Measurements from ENCODE around the gene NEUROG1. TPM values are rescaled to one million over a fixed set of nuclear protein-coding genes. Genes with fewer than 3 reads are reported as not detected.
"Not testable (repeated sequence)": the region's sequence is repeated elsewhere in the genome, so short reads cannot be mapped to it uniquely, and the experiment has no call there.

NEUROG1 gene
- total RNA-seq, 1 experiment from 2014 or later = not detected

DNA sequence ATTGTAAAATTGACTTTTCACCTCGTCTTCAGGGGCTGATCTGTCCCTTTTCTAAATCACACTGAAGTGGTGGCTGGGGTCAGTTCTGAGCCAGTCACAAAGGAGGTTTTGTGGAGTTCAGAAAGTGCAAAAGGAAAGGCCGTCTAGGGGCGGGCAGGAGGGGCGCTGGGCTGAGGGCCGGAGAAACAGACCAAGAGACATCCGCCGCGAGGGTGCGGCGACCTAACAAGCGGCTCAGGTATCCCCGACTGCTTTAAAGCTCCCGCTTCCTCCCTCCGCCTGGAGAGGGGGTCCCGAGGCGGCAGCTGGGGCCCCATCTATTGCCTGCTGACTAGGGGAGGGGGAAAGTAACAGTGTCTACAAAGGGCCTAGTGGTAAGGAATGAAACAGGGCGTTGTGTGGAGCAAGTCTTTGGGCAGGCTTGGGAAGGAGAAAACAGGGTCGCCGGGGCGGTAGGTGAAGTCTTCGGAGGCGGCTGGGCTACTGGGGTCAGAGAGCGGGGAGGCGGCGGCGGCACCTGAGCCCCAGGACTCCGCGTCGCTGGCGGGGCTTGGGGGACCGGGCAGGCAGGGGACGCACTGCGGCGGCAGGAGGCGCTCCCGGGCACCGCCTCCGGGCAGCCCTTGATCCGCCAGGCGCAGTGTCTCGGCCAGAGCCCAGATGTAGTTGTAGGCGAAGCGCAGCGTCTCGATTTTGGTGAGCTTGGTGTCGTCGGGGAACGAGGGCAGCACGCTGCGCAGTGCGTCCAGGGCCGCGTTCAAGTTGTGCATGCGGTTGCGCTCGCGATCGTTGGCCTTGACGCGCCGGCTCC, 950 bp downstream of the NEUROG1 start:
- CTCF ChIA-PET = interaction anchor here (0.7 to 9.9 kb wide), 4 partner anchors 16 to 1811 kb away, joined by 3 to 104 read pairs (median 15); no protein-coding TSS in a partner anchor
- TF ChIP-seq, protein P1, sequence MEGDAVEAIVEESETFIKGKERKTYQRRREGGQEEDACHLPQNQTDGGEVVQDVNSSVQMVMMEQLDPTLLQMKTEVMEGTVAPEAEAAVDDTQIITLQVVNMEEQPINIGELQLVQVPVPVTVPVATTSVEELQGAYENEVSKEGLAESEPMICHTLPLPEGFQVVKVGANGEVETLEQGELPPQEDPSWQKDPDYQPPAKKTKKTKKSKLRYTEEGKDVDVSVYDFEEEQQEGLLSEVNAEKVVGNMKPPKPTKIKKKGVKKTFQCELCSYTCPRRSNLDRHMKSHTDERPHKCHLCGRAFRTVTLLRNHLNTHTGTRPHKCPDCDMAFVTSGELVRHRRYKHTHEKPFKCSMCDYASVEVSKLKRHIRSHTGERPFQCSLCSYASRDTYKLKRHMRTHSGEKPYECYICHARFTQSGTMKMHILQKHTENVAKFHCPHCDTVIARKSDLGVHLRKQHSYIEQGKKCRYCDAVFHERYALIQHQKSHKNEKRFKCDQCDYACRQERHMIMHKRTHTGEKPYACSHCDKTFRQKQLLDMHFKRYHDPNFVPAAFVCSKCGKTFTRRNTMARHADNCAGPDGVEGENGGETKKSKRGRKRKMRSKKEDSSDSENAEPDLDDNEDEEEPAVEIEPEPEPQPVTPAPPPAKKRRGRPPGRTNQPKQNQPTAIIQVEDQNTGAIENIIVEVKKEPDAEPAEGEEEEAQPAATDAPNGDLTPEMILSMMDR (IDR thresholded peaks at IDR 0.05; ENCODE audit: unreplicated experiment) = no peak
- Mint-ChIP-seq H3K36me3 (ENCODE audit: insufficient read depth, unreplicated experiment) (no peaks in the 10 kb centered on the region), H3K9me3 (ENCODE audit: unreplicated experiment) (peaks cover 7% of the 10 kb centered on the region), H3K4me1 (ENCODE audit: insufficient read depth, unreplicated experiment) (no peaks in the 10 kb centered on the region), H3K27me3 (ENCODE audit: insufficient read depth, unreplicated experiment) (no peaks in the 10 kb centered on the region), H3K27ac (ENCODE audit: low read depth, unreplicated experiment) (no peak overlapping the region), H3K4me3 (ENCODE audit: unreplicated experiment) (no peak overlapping the region)
- intact Hi-C loops (cut with micrococcal nuclease) = no loop called here
- POLR2A ChIA-PET = no interaction called here
- BruUV-seq (replicated peaks) = no TSS peak
- DNase-seq (ENCODE audit: unreplicated experiment) = no peak

DNA sequence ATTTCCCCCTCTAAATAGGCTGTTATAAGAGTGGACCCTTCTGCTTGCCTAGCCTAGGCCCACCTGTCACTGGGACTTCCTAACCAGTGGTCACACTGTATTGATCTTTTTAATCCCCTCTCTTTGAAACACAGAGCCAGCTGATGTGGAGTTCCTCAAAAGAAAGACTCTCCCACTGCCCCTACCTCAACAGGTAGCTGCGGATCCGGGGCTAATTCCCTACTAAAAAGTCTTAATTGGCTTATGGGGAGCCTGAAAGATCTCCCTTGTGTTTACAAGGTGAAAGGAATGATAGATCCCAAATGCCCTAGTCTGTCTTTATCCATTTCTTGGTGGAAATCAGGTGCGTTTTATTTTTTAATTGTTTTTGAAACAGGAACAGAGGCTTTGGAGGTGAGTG, 2.0 kb downstream of the NEUROG1 start:
- no TSS peak for BruUV-seq (replicated peaks)
- Mint-ChIP-seq H3K9me3 (ENCODE audit: unreplicated experiment) (peaks cover 7% of the 10 kb centered on the region), H3K4me3 (ENCODE audit: unreplicated experiment) (no peak overlapping the region), H3K4me1 (ENCODE audit: insufficient read depth, unreplicated experiment) (no peaks in the 10 kb centered on the region), H3K36me3 (ENCODE audit: insufficient read depth, unreplicated experiment) (no peaks in the 10 kb centered on the region), H3K27me3 (ENCODE audit: insufficient read depth, unreplicated experiment) (no peaks in the 10 kb centered on the region), H3K27ac (ENCODE audit: low read depth, unreplicated experiment) (no peak overlapping the region)
- ChIA-PET POLR2A (no interaction called here), CTCF (interaction anchor here (0.7 to 9.9 kb wide), 8 partner anchors 11 to 1812 kb away, joined by 3 to 104 read pairs (median 4); no protein-coding TSS in a partner anchor)
- TF ChIP-seq, protein P1 (IDR thresholded peaks at IDR 0.05; ENCODE audit: unreplicated experiment) = no peak
- intact Hi-C loops (cut with micrococcal nuclease) = no loop called here
- no peak for DNase-seq (ENCODE audit: unreplicated experiment)

DNA sequence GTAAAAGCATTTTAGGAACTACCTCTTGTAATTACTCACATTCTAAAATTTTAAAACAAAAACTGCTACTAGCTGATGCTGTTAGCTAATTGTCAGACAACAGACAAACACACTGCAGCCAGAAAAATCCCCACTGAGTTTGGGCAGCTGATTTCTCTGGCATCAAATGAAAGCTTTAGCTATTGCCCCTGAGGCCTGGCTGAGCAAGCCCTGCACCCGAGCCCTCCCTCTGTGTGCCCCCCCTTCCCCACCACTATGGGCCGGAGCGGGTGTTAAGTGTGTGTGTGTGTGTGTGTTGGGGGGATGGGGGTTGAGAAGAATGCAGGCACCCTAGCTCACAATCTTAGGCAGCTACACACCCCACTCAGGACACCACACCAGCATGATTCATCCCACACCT, 2.4 kb downstream of the NEUROG1 start:
- intact Hi-C loops (cut with micrococcal nuclease) = no loop called here
- ChIA-PET CTCF (interaction anchor here (0.5 to 9.9 kb wide), 10 partner anchors 11 to 267 kb away, joined by 3 to 104 read pairs (median 4); no protein-coding TSS in a partner anchor), POLR2A (interaction anchor here (0.6 to 1.5 kb wide), 2 partner anchors 45 to 456 kb away, joined by 3 to 4 read pairs; no protein-coding TSS in a partner anchor)
- no peaks in the 10 kb centered on the region for H3K27me3 Mint-ChIP-seq (ENCODE audit: insufficient read depth, unreplicated experiment)
- no peak overlapping the region for H3K4me3 Mint-ChIP-seq (ENCODE audit: unreplicated experiment)
- H3K4me1 Mint-ChIP-seq (ENCODE audit: insufficient read depth, unreplicated experiment) = no peaks in the 10 kb centered on the region
- no peak overlapping the region for H3K27ac Mint-ChIP-seq (ENCODE audit: low read depth, unreplicated experiment)
- no peak for DNase-seq (ENCODE audit: unreplicated experiment)
- no peaks in the 10 kb centered on the region for H3K36me3 Mint-ChIP-seq (ENCODE audit: insufficient read depth, unreplicated experiment)
- no TSS peak for BruUV-seq (replicated peaks)
- H3K9me3 Mint-ChIP-seq (ENCODE audit: unreplicated experiment) = peaks cover 7% of the 10 kb centered on the region
- TF ChIP-seq, protein P1 (IDR thresholded peaks at IDR 0.05; ENCODE audit: unreplicated experiment) = no peak

DNA sequence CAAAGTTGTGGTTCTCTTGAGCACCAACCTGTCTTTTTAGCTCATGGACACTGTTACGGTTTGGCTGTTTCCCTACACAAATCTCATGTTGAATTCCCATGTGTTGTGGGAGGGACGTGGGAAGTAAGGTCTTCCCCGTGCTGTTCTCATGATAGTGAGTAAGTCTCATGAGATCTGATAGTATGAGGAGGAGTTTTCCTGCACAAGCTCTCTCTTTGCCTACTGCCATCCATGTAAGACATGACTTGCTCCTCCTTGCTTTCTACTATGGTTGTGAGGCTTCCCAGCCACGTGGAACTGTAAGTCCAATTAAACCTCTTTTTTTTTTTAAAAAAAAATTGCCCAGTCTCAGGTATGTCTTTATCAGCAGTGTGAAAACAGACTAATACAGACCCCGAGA, 6.2 kb downstream of the NEUROG1 start:
- DNase-seq (ENCODE audit: unreplicated experiment); H3K36me3 Mint-ChIP-seq (ENCODE audit: insufficient read depth, unreplicated experiment); H3K9me3 Mint-ChIP-seq (ENCODE audit: unreplicated experiment); H3K27me3 Mint-ChIP-seq (ENCODE audit: insufficient read depth, unreplicated experiment); intact Hi-C loops (cut with micrococcal nuclease); BruUV-seq (replicated peaks); H3K4me3 Mint-ChIP-seq (ENCODE audit: unreplicated experiment); POLR2A ChIA-PET; H3K27ac Mint-ChIP-seq (ENCODE audit: low read depth, unreplicated experiment); H3K4me1 Mint-ChIP-seq (ENCODE audit: insufficient read depth, unreplicated experiment): not testable (repeated sequence)
- CTCF ChIA-PET = interaction anchor here (0.6 to 9.9 kb wide), 5 partner anchors 12 to 72 kb away, joined by 3 to 104 read pairs (median 5); no protein-coding TSS in a partner anchor

All from MCF 10A (cell line).